ENCODE measurements around the gene CREB3L2.
"Not testable (repeated sequence)": the region's sequence is repeated elsewhere in the genome, so short reads cannot be mapped to it uniquely, and the experiment has no call there.

CREB3L2 gene

DNA sequence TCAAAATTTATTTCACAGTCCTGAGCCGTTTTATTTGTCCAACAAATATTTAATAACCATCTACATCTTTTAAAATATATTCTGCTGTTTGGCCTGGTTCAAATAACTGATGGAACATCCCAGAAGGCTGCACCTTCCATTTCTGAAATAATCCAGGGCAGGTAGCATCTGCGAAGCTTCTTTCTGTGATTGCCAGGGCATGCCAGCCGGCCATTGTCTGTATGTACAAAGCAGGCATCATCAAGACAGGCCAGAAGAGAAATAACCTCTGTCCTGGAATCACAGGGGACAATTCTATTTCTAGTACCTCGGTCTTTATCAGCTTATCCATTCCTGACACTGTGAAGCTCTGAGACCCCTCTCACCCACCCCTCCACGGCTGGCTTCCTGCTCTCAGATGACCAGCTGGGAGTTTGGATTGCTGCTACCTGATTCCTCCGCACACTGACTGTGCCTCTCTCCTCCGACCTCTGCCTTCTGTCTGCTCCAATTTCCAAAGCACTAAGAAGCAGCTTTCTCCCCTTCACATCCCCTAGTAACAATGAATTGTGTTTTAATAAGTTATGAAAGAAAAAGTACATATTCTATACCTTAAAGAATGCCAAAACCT is 163.1 kb downstream of the CREB3L2 start:
- no peak for DNase-seq (ENCODE audit: low read depth in 2 of 2)

DNA sequence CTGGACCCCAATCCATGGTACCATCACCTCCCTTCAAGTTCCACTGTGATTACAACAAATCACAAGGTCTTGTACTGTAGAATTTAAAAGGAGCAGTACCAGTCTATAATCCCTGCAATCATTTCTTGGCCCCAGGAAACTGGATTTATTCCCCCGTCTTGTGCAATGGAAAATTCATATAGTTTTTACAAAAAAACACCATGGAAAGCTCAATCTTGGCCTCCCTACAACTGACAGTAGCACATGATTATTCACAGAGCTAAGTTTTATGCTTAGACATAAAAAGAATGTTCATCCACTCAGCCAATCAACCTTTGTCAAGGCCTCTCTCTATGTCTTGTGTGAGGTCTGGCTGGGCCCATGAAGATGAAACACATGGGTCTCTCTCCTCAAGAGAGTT is 165.3 kb downstream of the CREB3L2 start:
- DNase-seq (ENCODE audit: low read depth in 2 of 2): no peak

DNA sequence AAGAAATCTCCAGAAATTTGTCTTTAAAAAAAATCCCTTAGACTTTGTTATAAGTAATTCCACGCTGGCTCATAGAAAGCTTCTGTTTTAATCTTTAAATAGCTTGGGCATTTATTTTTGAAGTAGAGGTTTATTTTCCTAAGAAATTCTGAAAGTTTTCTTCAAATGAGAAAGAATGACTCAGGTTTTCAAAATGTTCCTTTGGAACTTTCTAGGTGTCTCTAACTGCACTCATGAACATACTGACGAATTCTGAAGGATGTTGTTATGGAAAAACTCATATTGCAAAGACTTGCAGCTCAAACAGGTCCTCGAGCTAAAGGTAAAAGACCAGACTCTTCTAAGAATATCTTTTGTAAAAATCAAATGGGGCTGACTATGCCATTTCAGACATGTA is 165.8 kb downstream of the CREB3L2 start:
- no peak for DNase-seq (ENCODE audit: low read depth in 2 of 2)

DNA sequence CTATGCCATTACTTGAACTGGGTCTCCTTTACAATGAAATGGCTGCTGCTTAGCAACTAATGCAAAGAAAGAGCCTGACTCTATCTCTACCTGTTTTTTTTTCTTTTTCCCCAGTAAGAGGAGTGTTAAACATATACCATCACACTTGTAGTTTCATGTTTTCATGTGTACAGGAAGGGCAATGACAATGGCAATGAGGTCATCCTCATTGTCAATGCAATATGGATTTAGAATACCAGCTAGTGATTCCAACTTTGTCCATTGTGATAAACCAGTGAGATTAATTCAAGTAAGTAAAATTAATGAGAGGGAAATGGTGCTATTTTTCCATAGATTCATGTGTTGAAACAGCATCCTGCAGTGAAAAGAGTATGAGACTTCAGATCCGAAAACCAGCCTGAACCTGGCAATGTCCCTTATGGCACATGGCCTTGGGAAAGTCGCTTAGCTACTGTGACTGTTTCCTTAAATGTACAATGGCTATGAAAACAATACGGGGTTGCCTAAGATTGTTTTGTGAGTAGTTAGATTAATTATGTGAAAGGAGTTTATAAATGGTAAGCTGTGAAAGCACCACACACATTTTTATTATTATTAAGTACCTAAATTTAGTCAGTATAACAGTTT is 166.3 kb downstream of the CREB3L2 start:
- no peak for DNase-seq (ENCODE audit: low read depth in 2 of 2)

DNA sequence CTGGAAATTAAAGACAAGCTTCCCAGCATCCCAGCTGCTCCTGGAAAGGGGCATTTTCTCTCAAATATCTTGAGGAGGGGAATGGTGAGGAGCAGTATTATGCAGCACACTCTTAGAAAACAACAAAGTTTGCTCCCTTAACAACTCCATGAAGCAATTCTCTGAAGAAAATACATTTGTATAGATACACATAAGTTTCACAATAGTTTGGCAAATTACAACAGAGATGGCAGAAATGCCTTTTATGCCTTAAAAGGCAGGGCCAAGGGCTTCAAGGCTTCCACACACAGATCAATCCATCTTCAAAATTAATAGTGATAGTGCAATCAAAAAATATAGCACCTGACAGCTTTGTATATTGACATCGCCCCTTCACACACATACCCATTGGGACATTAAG is 167.3 kb downstream of the CREB3L2 start:
- DNase-seq (ENCODE audit: low read depth in 2 of 2): no peak

DNA sequence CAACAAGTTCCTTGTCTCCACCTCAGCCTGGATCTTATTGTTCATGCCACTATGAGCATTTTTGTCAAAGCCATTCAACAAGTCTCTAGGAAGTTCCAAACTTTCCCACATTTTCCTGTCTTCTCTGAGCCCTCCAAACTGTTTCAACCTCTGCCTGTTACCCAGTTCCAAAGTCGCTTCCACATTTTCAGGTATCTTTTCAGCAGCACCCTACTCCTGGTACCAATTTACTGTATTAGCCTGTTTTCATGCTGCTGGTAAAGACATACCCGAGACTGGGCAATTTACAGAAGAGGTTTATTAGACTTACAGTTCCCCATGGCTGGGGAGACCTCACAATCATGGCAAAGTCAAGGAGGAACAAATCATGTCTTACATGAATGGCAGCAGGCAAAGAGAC is 168.9 kb downstream of the CREB3L2 start:
- DNase-seq (ENCODE audit: low read depth in 2 of 2): not testable (repeated sequence)

DNA sequence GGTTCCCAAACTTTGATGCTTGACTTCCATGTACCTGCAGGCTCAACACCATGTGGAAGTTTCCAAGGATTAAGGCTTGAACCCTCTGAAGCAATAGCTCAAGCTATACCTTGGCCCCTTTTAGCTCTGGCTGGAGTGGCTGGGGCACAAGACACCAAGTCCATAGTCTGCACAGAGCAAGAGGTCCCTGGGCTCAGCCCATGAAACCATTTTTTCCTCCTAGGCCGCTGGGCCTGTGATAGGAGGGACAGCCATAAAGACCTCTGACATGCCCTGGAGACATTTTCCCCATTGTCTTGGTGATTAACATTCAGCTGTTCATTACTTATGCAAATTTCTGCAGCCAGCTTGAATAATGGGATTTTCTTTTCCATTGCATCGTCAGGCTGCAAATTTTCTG is 169.5 kb downstream of the CREB3L2 start:
- DNase-seq (ENCODE audit: low read depth in 2 of 2): no peak

DNA sequence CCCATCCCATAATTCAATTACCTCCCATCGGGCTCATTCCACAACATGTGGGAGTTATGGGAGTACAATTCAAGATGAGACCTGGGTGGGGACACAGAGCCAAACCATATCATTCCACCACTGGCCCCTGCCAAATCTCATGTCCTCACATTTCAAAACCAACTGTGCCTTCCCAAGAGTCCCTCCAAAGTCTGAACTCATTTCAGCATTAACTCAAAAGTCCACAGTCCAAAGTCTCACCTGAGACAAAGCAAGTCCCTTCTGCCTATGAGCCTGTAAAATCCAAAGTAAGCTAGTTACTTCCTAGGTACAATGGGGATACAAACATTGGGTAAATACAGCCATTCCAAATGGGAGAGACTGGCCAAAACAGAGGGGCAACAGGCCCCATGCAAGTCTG is 170.3 kb downstream of the CREB3L2 start:
- DNase-seq (ENCODE audit: low read depth in 2 of 2): not testable (repeated sequence)

DNA sequence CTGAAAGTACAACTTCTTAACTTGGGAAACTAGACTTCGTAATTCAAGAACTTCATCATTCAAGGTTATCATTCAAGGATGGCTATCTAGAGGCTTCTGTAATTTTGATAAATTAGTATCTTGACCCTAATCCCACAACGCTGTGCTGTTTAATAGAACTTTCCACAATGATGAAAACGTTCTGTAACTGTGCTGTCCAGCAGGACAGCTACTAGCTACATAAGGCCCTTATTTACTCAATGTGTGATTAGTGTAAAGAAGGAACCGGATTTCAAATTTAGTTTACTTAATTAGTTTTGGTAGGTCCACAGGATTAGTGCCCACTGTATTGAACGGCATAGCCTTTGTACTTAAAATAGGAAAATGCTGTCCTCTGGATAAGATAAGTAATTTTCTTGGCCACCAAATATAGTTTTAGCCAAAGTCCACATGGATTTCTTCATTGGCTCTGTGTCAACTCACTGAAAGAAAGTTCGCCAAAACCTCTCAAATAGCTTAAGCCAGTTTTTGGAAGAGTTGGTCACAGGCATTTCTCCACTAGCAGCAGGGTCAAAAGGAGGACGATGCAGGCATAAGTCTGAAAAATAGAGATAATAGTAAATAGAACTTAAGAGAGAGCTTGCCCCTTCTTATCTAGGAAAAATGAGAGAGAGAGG is 172.4 kb downstream of the CREB3L2 start:
- DNase-seq (ENCODE audit: low read depth in 2 of 2): no peak

DNA sequence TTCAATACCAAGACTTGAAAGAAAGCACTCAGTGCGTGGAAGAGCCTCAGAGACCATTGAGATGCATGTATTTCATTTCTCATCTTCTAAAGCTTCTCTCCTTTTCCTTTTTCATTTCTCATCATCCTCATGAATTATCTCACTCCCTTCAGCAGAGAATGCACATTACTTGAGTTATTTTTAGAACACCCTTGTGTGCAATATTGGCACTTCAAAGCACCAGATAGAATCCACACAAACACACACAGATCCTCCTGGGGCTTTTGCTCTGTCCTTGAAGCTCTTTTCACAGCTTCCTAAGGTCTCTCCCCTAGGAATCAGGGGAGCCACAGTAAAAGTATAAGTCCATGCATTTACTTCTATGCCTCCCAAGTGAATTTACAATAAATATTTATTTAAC is 173.4 kb downstream of the CREB3L2 start:
- DNase-seq (ENCODE audit: low read depth in 2 of 2): no peak

DNA sequence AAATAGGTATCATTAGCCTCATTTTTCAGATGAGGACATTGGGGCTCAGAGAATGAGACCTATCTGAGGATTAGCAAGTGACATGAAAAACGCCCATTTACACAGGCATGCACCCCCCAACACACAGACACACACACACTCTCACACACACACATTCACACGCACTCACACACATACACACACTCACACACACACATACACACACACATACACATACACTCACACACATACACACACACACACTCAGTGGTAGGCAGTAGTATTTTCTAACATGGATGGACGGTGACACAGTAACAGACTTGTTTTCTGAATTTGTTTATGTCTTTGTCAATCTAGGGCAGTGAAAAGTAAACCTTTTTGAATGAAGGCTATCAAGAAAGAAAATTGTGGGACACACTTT is 176.4 kb downstream of the CREB3L2 start:
- DNase-seq (ENCODE audit: low read depth in 2 of 2): no peak

Measured in stimulated activated CD4-positive, alpha-beta T cell treated with anti-CD3 and anti-CD28 coated beads, Interleukin-1b, Interleukin-23, amount 100 ng/mL, for 1 hour (primary cell).